PC-3 (cell line): ENCODE results near the gene PTPRN2.

Source experiments
- EZH2phosphoT487 ChIP-seq: fragments of 300-600 bp; sonication (generic); IDR thresholded peaks from 2 replicates; pipeline ENCODE4 v1.6.1; 2018; ENCODE audit warnings: mild to moderate bottlenecking, antibody characterized with exemption, low read length, borderline replicate concordance
- TF ChIP-seq, protein P1 (sequence below): fragments of 300-600 bp; sonication (generic); conservative IDR thresholded peaks from 2 replicates; pipeline ENCODE4 v1.5.1; 2017; ENCODE audit warnings: antibody characterized with exemption, low read depth, mild to moderate bottlenecking, low read length

GRCh38 chr7:157516911-157517781, 1070.5 kb downstream of the PTPRN2 start:
- TF ChIP-seq, protein P1, sequence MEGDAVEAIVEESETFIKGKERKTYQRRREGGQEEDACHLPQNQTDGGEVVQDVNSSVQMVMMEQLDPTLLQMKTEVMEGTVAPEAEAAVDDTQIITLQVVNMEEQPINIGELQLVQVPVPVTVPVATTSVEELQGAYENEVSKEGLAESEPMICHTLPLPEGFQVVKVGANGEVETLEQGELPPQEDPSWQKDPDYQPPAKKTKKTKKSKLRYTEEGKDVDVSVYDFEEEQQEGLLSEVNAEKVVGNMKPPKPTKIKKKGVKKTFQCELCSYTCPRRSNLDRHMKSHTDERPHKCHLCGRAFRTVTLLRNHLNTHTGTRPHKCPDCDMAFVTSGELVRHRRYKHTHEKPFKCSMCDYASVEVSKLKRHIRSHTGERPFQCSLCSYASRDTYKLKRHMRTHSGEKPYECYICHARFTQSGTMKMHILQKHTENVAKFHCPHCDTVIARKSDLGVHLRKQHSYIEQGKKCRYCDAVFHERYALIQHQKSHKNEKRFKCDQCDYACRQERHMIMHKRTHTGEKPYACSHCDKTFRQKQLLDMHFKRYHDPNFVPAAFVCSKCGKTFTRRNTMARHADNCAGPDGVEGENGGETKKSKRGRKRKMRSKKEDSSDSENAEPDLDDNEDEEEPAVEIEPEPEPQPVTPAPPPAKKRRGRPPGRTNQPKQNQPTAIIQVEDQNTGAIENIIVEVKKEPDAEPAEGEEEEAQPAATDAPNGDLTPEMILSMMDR, result no peak
- TF ChIP-seq EZH2phosphoT487, result no peak
